GM19324 (cell line): ENCODE data around the gene EIF5A2.
"Not testable (repeated sequence)": the region's sequence is repeated elsewhere in the genome, so short reads cannot be mapped to it uniquely, and the experiment has no call there.

Experiments
- ATAC-seq: cut with Tn5 transposase; IDR thresholded peaks from one replicate; pipeline ENCODE4 v1.9.1; 2021; ENCODE audit warnings: mild to moderate bottlenecking, moderate library complexity; ENCODE audit not compliant: unreplicated experiment, low FRiP score

Gene EIF5A2

GRCh38 chr3:170908235-170909116, at the start of gene EIF5A2:
Gene EIF5A2, minus strand, starts transcription at chr3:170908637. Its CDS starts 831 bp downstream, at chr3:170907806.
- ATAC-seq, result peak; percentile 90

DNA sequence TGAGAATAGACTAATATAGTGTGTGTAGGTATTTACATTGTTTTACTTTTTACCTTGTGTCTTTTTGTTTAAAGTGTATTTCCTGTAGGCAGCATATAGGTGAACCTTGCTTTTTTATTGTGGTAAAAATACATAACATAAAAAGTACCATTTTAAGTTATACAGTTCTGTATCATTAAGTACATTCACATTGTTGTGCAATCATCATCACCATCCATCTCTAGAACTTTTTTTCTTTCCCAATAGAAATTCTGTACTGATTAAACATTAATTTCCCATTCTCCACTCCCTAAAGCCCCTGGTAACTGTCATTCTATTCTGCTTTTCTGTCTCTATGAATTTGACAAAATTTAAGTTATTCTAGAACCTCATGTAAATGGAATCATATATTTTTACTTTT, 48.2 kb upstream of the EIF5A2 start:
- no peak for ATAC-seq

DNA sequence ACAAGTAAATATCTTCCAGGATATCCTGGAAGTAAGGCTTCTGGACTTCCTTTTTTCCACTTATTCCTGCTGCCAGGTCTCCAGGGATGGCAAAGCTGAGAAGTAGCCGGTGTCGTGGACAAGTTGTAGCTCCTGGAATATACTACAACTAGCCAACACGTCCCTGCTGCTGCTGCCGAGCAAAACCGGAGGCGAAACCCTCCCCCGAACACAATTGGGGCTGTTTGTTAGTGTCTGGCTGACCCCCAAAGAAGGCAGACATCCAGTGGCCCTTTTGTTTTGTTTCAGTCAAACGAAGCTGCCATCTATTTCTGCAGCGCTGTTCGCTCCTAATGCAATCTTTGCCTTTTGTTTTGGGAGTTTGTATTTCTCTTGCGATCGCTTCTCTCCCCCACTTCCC, 45.3 kb upstream of the EIF5A2 start:
- no peak for ATAC-seq

DNA sequence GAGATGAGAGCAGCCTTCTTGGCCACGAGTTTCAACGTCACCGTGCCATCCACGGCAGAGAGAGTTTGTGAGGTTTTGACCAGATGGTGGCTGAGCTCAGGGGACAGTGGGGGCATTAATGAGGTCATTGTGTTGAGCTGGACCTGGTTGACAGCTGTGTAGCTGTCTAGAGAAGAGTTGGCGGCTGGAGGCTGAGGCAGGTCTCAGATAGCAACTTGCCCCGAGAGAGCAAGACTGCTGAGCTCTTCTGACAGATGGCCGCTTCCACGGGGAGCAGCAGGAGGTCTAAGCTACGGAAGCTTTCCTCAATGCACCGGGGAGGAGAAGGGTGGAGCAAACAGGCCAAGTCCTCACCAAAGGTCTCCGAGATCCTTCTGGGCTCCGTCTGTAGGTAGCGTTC, 44.8 kb upstream of the EIF5A2 start:
- ATAC-seq, result no peak

- no peak for ATAC-seq
These were observed 40.8 kb upstream of the EIF5A2 start for GRCh38 chr3:170949211-170949610.

DNA sequence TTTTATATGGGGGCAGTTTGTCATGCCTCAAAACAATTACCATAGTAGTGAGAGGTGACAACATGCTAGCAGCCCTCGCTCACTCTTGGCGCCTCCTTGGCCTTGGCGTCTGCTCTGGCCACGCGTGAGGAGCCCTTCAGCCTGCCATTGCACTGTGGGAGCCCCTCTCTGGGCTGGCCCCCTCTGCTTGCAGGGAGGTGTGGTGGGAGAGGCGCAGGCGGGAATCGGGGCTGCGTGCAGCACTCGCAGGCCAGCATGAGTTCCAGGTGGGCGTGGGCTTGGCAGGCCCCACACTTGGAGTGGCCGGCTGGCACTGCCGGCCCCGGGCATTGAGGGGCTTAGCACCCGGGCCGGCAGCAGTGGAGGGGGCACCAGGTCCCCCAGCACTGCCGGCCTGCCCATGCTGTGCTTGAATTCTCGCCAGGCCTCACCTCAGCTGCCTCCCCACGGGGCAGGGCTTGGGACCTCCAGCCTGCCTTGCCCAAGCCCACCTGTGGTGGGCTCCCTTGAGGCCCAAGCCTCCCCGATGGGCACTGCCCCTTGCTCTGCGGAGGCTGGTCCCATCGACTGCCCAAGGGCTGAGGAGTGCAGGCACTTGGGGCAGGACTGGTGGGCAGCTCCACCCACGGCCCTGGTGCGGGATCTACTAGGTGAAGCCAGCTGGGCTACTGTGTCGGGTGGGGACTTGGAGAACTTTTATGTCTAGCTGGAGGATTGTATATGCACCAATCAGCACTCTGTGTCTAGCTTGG, 38.8 kb upstream of the EIF5A2 start:
- no peak for ATAC-seq

GRCh38 chr3:170942011-170942410, 33.6 kb upstream of the EIF5A2 start:
- ATAC-seq, result no peak

DNA sequence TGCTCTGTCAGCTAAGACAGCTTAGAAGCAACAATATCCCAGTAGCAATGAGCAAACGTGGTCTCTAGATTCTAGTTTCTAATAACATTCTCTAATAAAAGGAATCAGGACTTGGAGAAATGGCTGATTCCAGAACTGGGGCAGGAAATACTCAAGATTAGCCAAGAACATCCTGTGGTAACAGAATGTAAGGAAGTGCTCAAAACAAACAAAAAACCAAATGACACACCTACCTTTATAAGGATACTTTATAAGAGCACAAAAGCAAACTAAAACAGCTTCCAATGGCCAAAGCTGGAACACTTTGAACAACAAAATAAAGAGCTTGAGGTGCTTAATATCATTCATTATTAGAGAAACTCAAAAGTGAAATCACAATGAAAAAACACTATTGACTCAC, 33.1 kb upstream of the EIF5A2 start:
- no peak for ATAC-seq

GRCh38 chr3:170933039-170933438, 24.6 kb upstream of the EIF5A2 start:
- not testable (repeated sequence) for ATAC-seq

GRCh38 chr3:170923553-170923952, 15.1 kb upstream of the EIF5A2 start:
- ATAC-seq, result not testable (repeated sequence)

GRCh38 chr3:170918715-170919114, 10.3 kb upstream of the EIF5A2 start:
- no peak for ATAC-seq

GRCh38 chr3:170914690-170915089, 6.3 kb upstream of the EIF5A2 start:
- ATAC-seq, result no peak

DNA sequence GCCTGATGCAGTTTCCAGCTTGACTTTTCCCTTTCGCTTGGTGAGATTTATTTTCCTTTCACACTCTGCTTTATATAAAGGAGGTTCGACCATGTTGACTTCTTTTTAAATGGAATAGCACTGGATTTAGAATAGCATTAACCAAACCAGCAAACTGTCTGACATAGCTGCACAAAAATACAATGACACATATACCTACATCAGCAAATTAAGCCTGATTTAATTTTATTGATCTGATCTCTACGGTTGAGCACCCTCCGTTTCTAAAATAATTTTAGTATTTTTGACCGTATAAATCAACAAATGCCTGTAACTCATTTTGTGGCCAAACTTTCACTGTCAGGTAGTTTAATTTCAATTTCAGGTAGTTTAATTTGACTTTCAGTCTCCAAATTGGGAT, 5.8 kb upstream of the EIF5A2 start:
- no peak for ATAC-seq

DNA sequence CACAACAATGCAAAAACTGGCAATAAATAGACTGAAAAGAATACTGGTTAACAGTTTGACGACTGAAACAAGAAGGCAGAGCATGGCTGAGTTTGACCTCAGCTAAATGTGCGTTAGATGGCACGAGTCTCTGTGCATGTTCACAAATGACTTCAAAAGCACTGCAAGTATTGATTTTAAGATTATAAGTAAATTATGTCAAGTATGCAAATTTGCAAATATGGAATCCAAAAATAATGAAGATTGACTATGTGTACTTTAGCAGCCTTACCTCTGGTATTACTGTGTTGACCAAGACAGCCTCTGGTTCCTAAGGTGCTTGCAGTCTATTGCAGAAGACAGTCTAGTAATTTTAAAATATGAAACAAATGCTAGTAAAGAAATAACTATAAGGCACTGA, 2.6 kb upstream of the EIF5A2 start:
- ATAC-seq, result no peak

GRCh38 chr3:170910542-170910941, 2.1 kb upstream of the EIF5A2 start:
- ATAC-seq, result no peak

DNA sequence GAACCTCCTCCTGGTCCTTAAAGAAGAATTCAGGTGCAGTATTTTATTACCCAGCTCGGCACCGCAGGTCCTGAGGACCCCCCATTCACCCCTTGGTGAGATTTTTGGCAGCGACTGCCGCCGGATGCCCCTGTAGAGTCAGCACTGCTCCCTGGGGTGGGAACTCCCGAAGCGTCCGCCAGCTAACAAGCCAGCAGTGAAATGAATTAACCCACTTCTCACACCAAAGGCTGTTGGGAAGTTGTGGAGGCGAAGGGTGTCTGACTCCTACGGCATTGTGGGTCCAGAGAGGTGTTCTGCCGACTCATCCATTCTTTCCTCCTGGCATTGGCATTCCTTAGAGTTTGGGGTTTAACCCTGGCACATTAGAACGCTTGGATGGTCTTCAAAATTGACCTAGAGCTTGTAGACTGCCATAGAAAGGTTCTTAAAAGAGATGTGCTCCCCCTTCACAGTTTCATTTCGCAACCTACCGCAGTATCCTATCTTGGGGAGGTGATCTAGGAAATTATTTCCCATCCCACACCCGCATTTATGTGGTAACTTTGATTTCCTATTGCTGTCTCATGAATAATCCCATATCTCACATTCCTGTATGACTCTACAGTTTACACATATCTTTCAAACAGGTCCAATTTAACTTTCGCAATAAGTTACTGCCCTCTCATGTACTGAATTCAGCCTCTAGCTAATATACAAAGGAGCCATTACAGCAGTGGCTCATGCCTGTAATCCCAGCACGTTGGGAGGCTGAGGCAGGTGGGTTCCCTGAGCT, 879 bp upstream of the EIF5A2 start:
- no peak for ATAC-seq

DNA sequence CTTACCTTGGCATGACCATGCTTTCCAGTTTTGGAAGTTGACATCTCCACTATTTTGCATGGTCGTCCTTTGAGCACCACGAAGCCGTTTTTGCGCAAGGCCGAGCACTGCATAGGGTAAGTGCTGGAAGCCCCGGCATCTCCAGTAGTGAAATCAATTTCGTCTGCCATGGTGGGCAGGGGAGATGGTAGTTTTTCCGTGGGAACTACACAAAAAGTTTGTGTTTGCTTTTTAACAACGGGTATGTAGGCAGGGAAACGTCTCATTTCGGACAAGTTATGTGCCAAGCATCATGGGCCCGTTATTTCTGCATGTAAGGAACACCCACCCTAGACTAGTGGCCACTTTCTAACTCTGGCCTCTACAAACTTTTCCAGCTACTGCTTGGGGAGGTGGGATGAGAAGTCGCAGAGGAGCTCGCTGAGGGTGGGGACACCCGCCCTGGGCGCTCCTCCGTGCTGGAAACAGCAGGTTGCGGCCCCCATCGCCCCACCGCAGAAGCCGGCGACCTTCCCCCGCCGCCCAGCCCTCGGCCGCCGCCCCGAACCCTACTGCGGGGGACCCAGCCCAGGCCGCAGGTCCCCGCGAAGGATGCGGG, 701 bp downstream of the EIF5A2 start:
- ATAC-seq, result no peak

GRCh38 chr3:170905862-170906261, 2.6 kb downstream of the EIF5A2 start:
- ATAC-seq, result no peak

- no peak for ATAC-seq
These were observed 5.3 kb downstream of the EIF5A2 start for GRCh38 chr3:170903123-170903522.

- no peak for ATAC-seq
These were observed 9.0 kb downstream of the EIF5A2 start for GRCh38 chr3:170899455-170899854.

DNA sequence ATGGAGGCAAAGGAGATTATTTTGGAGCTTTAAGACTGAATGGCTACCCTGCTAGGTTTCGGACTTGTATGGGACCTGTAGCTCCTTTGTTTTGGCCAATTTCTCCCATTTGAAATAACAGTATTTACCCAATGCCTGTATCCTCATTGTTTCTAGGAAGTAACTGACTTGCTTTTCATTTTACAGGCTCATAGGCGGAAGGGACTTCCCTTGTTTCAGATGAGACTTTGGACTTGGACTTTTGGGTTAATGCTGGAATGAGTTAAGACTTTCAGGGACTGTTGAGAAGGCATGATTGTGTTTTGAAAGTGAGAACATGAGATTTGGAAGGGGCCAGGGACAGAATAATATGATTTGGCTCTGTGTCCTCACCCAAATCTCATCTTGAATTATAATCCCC, 10.5 kb downstream of the EIF5A2 start:
- ATAC-seq, result no peak
